Stimulated activated CD4-positive, alpha-beta T cell treated with anti-CD3 and anti-CD28 coated beads, Interleukin-2, amount 100 ng/mL, for 4 hours (primary cell): Measurements from ENCODE around the gene GPATCH2L.

ENCODE experiments used
- DNase-seq: peaks from one replicate; pipeline ENCODE4 v3.0.0-alpha.2; 2020; ENCODE audit warnings: low read depth

The GPATCH2L gene

DNA sequence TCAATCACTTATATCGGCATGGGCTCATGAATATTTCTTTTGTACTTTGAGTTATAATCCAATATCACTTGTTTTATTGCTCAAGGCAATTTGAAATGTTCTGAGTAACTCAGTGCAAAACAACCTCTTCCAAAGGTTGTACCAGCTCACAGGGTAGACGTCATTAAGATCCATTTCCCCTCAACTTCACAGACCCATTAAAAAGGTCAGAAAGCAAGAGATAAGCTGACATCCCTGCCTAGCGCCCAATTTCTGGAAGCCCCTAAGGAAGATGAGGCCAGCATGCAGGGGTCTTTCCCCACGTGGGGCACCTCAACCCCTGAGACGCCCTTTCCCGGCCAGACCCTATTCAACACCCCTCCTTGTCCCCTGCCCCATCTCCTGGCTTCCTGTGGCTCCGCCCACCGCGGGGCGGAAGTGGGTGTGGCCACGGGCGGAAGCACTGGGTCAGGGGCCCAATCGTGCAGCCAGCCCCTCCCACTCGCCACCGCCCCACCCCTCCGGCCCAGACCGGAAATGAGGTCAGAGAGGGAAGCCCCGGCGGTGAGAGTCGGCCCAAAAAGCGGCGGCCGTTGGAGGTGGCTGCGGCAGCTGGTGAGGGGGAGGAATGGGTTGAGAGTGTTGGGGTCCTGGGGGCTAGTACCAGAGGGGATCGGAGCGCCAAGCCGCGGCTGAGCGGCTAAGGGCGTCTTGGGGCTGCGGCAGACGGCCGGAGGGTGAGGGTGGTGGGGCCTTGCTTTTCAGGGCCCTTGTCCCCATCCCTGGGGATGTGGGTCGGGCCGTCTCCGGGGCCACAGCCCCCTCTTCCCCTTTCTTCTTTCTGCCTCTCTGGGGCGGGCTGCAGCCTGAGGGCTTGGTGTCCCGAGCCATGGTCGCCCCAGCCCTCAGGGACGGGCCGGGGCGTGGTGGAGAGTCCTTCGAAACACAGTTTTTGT lies at the start of gene GPATCH2L:
TSS of gene GPATCH2L (plus strand) at position 525 of the 935 bp plus-strand sequence. CDS start 2,442 bp downstream, outside the sequence.
- DNase-seq, result peak; percentile 95

DNA sequence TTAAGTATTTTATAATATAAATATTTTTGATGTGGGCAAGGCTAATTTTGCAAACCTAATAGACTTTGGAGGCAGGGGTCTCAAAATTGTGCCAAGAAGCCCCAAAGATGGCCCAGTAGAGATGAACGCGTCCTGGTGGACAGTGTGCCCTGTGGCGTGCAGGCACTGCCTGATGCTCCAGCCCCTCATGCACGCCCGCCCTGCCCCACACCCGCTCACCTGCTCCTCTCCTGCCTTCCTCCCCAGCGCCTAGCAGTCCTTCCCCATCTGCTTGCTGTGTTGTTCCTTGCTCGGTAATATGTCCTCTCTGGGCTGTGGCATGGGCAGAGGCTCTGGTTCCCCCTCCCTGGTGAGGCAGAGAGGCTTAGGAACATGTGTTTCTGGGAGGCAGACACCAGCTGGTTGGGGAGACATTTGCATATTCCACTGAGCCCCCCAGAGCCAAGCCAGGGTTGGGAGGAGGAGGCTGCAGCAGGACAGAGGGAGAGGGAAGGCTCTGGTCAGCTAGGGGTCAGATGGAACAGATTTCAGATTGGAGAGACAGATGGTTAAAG lies 46.8 kb upstream of the GPATCH2L start:
- no peak for DNase-seq

DNA sequence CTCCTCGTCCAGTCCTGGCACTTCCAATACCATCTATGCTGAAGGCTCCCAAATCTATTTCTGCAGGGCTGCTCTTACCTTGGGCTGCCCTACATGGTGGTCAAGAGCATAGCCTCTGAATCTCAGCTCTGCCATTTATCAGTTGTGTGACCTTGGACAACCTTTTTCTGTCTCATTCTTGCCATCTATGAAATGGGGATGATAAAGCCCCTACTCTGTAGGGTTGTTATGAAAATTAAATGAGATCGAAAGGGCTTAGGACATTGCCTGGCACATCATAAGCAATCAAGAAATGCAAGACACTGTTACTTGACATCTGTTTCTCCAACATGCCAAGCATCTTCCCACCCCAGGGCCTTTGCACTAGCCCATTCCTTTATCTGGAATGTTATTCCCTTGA lies 45.5 kb upstream of the GPATCH2L start:
- DNase-seq, result no peak

GRCh38 chr14:76109087-76109880 lies 42.4 kb upstream of the GPATCH2L start:
- no peak for DNase-seq

DNA sequence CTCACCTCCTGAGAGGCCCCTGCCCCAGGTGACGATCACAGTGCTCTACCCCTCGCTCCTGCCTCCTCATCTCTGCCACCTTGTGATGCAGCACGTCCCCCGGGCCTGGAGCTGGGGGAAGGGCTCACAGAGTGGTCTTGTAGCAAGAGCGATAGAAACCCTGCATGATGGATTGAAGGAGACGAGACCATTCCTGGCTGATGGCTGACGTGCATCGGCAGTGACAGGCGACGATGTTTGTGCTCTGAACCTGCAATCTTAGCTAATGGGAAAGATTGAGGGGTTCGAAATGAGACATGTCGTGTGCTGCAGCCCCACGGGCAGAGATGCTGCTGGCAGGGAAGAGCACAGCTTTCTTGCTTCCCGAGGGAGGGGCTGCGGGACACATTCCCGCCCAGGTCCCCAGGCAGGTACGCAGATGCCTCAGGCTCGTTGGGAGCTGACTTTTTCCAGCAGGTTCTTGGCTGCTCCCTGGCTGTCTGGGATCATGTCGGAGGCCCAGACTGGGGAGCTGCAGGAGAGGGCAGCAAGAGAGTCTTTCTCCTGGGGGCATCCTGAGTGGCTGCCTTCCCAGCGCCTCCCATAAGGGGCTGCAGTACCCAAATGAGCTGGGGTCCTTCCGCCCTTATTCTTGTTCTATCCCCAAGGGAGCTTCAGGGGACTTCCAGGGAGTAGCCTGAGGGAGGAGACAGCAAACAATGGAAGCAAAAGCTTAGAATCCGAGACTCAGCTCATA lies 38.7 kb upstream of the GPATCH2L start:
- no peak for DNase-seq

DNA sequence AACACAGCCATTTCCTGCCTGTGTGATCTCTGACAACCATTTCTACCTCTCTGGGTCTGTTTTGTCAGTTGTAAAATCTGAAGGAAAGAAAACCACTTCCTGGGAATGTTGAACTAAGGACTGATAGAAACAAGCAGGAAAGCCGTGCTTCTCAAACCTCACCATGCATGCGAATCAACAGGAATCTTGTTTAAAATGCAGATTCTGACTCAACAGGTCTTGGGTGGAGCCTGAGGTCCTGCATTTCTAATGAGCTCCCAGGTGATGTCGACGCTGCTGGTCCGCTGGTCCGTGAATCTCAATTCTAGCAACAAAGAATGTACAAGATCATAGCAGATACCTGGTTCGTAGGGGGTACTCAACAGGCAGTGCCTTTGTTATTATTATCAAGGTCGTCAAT lies 38.0 kb upstream of the GPATCH2L start:
- DNase-seq, result no peak

GRCh38 chr14:76115010-76115422 lies 36.7 kb upstream of the GPATCH2L start:
- no peak for DNase-seq

DNA sequence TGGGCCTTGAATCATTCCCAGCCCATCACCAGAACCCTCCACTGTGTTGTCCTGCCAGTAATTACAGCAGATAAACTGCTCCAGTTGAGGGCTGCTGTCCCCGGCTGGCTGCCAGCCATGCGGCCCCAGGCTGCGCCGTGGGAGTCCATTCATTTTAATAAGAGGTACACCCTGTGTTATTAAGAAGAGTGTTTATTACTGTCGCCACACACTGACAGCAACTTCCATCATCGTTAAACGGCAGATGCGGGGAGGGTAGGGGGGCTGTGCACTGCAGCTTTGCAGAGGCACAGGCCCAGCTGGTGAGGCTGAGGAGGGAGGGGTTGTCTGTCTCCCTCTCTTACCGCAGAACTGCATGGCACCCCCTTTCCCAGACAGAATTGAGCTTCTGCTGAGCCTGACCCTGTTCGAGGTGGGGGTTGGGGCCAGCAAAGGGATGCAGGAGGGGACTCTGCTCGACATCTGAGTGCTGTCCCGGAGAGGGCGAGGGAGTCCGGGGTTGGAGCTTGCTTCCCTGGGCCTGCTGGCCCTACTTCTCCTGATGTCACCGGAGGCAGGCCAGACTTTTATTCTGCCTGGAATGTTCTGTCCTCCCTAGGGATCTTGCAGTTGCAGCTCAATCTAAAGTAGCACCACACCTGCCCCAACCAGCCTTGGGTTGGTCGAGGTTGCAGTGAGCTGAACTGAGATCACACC lies 33.8 kb upstream of the GPATCH2L start:
- DNase-seq, result no peak

GRCh38 chr14:76118594-76118993 lies 33.1 kb upstream of the GPATCH2L start:
- no peak for DNase-seq

DNA sequence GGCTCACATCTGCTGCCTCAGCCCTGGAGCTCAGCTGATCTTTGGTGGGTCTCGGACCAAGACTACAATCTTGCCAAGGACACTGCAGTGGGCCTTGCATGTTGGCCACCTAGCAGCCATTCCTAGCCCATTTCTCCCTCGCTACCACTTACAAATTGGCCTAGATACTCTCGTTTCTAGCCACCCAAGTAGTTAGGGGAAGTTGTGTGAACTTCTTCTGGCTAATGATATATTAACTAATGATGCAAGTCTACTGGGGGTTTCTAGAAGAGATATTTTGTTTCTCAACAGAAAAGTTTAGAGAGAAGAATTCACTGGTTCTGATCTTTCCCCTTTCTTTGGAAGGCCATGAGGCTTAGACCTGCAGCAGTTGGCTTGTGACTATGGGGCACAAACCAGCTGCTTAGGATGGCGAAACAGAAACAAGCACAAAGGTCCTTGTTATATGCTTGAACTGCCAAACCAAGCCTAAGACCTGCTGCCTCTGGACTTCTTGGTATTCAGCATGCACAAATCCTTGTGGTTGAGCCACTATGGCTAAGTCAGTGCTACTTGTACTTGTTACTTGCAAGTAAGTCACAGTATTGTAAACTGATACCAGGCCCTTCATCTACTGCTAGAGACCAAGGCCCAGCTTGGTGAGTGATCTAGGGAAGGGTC lies 30.5 kb upstream of the GPATCH2L start:
- no peak for DNase-seq

DNA sequence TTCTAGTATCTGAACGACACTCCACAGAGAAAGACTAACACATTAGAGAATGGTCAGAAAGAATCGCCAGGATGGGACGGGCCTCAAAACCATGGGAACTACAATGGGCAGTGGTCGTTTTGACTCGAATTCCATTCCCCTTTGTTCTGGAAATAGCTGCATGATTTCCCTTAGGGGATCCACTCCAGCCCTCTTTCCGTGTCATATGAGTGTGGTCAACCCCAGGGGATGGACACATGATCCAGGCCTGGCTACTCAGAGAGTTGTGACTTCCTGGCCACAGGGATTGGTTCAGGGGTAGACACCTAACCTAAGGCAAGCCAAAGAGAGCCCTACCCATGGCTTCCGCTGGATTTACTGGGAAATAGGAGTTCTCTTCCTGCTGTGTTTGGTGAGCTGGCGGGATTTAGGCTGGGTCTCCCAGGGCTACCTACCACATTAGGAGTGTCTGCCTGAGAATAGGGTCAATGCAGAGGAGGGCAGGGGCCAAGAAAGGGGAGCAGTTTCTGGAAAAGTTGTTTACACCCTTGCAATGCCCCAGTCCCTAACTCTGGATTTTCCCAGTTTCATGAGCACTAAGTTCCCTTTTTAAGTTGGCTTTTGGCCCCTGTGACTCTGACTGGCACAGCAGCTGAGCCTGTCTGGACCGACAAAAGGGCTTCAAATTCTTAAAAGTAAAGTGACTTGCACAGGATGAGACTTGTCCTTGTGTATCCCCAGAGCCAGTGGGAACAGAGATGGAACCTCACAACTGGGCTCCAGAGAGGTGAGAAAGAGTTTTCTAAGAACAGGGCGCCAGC lies 28.1 kb upstream of the GPATCH2L start:
- no peak for DNase-seq

- DNase-seq, result no peak
These were observed 26.2 kb upstream of the GPATCH2L start for GRCh38 chr14:76125511-76125910.

DNA sequence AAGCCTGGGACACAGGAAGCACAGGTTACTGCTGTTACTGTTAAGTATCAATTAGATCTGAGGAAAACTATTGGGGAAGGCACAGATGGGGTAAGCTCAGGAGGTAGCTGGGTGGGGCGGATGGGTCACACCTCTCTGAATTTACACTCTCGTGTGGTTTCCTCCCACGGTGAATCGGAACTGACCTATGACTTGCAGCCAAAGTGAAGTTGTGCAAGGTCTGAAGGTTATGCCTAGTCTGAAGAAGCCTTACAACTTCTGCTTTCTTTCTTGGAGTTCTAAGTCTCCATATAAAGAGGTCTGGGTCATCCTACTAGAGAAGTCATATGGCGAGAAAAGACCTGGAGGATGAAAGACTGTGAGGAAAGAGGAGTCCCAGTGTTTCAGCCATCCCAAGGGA lies 25.6 kb upstream of the GPATCH2L start:
- DNase-seq, result no peak

DNA sequence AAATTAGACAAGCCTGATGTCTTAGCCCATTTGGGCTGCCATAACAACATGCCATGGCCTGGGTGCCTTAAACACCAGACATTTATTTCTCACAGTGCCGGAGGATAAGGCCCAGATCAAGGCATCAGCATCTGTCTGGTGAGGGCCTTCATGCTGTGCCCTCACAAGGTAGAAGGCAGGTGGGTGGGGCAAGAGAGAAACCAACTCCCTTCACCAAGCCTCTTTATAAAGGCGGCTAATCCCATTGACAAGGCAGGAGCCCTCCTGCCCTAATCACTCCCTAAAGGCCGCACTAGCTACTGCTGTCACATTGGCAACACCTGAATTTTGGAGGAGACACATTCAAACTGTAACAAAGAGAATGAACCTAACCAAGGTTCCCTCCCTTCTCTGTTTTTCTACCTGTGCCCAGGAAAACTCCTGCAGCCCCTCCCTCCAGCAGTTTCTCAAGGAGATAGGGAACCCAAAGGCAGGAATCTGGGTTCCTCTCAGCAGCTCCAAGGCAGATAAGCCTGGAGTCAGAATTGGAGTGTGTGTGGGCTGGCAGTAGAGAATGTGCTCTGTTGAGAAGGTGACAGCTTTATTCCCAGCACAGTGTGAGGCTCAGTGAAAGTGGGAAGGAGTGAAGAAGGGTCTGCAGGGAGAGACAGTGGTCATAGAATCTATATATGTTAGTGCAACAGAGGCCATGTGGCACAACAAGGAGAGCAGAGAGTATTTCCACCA lies 21.7 kb upstream of the GPATCH2L start:
- DNase-seq, result no peak

- DNase-seq, result no peak
These were observed 20.4 kb upstream of the GPATCH2L start for GRCh38 chr14:76131071-76131965.

DNA sequence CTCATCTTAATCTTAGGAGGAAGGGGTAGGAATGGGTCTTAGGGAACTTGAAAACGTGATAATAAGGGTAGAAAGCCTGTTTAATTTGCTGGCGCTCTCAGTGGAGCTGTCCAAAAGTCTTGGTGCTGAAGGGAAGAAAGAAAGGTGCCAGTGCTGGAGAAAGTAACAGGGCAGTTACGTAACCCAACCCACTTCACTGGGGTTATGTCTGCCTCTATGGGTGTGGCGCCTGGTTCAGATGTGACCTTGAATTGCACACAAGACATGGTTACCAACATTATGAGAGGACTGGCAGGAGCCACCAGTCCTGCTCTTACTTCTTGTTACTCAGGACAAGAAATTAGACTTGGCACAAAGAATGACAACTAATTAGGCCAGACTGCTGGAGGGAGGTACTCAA lies 18.6 kb upstream of the GPATCH2L start:
- no peak for DNase-seq

DNA sequence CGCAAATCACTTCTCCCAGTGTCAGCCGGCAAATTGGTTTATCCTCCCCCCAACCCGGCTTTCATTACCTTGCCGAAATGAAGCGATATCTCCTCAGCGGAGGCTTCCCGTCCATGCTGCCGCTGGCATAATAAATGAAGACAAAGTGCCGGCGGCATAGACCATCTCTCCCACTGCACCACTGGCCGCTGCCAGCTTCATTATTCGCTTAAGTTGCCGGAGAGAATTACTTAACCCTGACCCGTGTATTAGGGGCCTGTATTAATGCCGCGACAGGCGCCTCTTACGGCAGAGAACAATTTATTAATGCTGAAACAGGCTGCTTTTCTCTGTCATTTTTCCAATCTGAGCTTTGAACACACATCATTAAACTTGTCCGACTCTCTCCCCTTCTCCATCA lies 17.5 kb upstream of the GPATCH2L start:
- DNase-seq, result no peak

- no peak for DNase-seq
These were observed 16.0 kb upstream of the GPATCH2L start for GRCh38 chr14:76135722-76136121.
